Measurements from ENCODE around the gene MYO18B. TPM values are rescaled to one million over a fixed set of nuclear protein-coding genes. Genes with fewer than 3 reads are reported as not detected.

The MYO18B gene
- total and polyA plus RNA-seq, 2 of the 4 experiments (the other 2 are of a cell fraction) = under 0.01 TPM; not detected in 1

GRCh38 chr22:26072621-26073020, 330.6 kb downstream of the MYO18B start:
- Histone ChIP-seq H4K91ac (ENCODE audit: insufficient read depth, low read depth, low read length) (no peak overlapping the region), H4K8ac (ENCODE audit: low read depth in 2 of 2, low read length in 2 of 2) (no peak overlapping the region), H3K79me1 (ENCODE audit: low read depth in 1 of 2, low read length in 2 of 2) (no peaks in the 10 kb centered on the region), H3K4me2 (ENCODE audit: low read depth, low read length) (no peak overlapping the region), H3K36me3 (ENCODE audit: control insufficient read depth, insufficient read depth, low read length) (no peaks in the 10 kb centered on the region), H4K20me1 (ENCODE audit: insufficient read depth, low read length) (no peaks in the 10 kb centered on the region), H3K23ac (ENCODE audit: low read depth, low read length) (no peak overlapping the region), H3K9ac (ENCODE audit: low read depth, low read length) (no peak overlapping the region), H3K56ac (ENCODE audit: extremely low read depth, insufficient read depth, low read length) (no peak overlapping the region), H3K4ac (ENCODE audit: low read depth, low read length) (no peak overlapping the region), H2BK15ac (ENCODE audit: low read depth, low read length) (no peak overlapping the region), H3K18ac (ENCODE audit: low read depth, low read length) (no peak overlapping the region), H4K5ac (ENCODE audit: low read depth, low read length) (no peak overlapping the region), H3K9me1 (ENCODE audit: insufficient read depth, low read length) (no peaks in the 10 kb centered on the region), H3K14ac (replicated peaks; ENCODE audit: low read depth, low read length) (no peak overlapping the region), H3K4me3 (ENCODE audit: insufficient read depth, low read depth, low read length) (no peak overlapping the region), H2AK9ac (replicated peaks; ENCODE audit: low read depth, low read length, poor library complexity) (no peak overlapping the region), H2AFZ (replicated peaks; ENCODE audit: low read length, poor library complexity) (no peak overlapping the region), H2BK120ac (ENCODE audit: low read depth, low read length) (no peak overlapping the region), H3K9me3 (ENCODE audit: control insufficient read depth, insufficient read depth, low read length) (peaks cover 13% of the 10 kb centered on the region), H2BK5ac (ENCODE audit: low read depth, low read length, poor library complexity, severe bottlenecking) (no peak overlapping the region), H3K27ac (ENCODE audit: insufficient read depth, low read length) (no peak overlapping the region), H3K4me1 (ENCODE audit: control insufficient read depth, insufficient read depth, low read length) (no peaks in the 10 kb centered on the region), H3K27me3 (ENCODE audit: control insufficient read depth, insufficient read depth, low read length) (no peaks in the 10 kb centered on the region), H2AK5ac (ENCODE audit: low read depth, low read length) (no peak overlapping the region), H2BK20ac (ENCODE audit: low read depth, low read length) (no peak overlapping the region)
- CTCF ChIA-PET = no interaction called here
- TF ChIP-seq BHLHE40 (IDR thresholded peaks at IDR 0.05; ENCODE audit: low read depth, low read length) = no peak
- no CpG with 5 or more reads among the region's 3 CpGs for WGBS, 2 experiments (ENCODE audit: extremely low coverage in 2 of 2, insufficient read length in 1 of 2)
- intact Hi-C loops (cut with micrococcal nuclease) = no loop called here
- POLR2A ChIA-PET (ENCODE audit: unreplicated experiment) = no interaction called here
- dilution Hi-C loops (cut with HindIII; ENCODE audit: low sequenced_read_pairs, unreplicated experiment) = no loop called here
- ATAC-seq (ENCODE audit: low read depth) (no peak), DNase-seq (no peak)
- no TSS peak for BruUV-seq (replicated peaks)
- in situ Hi-C loops (cut with MboI; ENCODE audit: low sequenced_read_pairs) = no loop called here
